NCI-H82 treated with DMSO at 0.1 percent for 48 hours (cell line): ENCODE data around the gene SPATA18.
"Not testable (repeated sequence)": the region's sequence is repeated elsewhere in the genome, so short reads cannot be mapped to it uniquely, and the experiment has no call there.

Experiments used
- DNase-seq: peaks from one replicate; lab custom pipeline; 2025; ENCODE audit not compliant: unreplicated experiment; lab: John Stamatoyannopoulos, UW

SPATA18 gene

DNA sequence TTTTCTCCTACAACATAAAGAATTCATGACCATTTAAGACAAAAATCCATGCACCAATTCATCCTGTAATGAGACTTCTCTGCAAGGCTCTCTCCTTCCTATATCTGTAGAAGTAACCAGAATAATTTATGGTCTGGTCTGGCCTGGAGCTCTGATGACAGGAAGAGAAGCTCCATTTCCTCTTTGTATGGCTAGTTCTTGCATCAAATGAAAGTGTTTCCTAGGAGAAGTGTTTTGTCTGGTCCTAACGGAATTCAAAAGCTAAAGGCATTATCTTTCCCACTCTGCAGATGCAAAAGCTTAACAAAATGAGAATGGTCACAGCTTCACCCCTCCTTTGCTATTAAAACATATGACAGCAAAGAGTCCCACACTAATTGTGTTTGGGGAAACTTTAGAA lies 55.1 kb downstream of the SPATA18 start:
- DNase-seq, result no peak

DNA sequence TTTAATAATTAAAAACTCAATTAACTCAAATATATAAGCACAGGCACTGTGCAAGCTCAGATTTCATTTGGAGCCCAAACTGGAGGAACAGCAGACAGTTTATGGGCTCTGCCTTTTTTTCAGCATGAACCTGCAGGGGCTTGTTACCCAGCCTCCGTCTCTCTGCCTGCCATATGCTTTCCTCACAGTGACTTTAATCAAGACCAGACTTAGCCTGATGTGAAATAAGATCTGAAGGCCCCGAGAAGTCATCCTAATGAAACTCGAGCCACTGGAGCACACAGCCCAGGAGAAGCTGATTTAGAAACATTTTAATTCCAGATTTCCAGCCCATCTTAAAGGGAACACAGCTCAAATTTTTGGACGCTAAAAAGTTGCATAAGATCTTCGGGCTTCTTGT lies 55.6 kb downstream of the SPATA18 start:
- no peak for DNase-seq

GRCh38 chr4:52107336-52107735 lies 56.2 kb downstream of the SPATA18 start:
- DNase-seq, result no peak

- no peak for DNase-seq
Observed at GRCh38 chr4:52107745-52108144, 56.6 kb downstream of the SPATA18 start.

GRCh38 chr4:52110171-52110570 lies 59.1 kb downstream of the SPATA18 start:
- no peak for DNase-seq

GRCh38 chr4:52111995-52112394 lies 60.9 kb downstream of the SPATA18 start:
- DNase-seq, result no peak

DNA sequence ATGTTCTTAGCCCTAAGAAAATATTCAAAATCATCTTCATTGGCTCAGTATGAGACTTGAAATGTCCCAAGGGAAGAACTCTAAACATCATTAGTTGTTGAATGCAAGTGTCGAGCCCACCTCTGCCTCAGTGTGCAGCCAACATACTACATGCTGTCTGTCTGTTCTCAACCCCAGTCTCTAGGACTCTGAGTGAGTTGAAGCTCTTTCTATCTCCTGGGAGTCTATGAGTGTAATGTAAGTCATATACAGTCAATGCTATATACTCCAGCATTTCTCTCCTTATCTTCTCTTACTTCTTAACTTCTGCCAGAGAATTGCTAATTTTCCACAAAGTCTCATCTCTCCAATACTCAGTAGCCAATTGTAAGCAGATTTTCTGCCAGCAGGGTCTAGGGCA lies 61.3 kb downstream of the SPATA18 start:
- no peak for DNase-seq

DNA sequence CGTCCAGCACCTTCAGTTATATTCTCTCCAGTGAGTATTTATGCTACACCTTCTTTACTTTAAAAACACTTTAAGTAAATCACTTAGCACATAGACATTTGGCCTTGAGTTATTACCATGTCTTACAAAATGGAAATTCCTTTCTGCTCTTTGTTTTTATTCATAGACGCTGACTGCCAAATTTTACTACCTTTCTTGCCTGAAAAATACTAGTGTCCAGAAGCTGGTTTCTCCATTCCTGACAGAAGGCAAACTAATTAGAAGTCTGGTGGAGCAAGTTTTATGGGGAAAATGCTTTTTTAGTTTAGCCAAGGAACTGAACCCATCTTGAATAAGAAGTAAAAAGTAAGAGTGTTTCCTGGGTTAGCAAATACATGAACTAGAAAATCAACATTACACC lies 65.5 kb downstream of the SPATA18 start:
- DNase-seq, result no peak

- DNase-seq, result no peak
Observed at GRCh38 chr4:52126226-52126625, 75.1 kb downstream of the SPATA18 start.

DNA sequence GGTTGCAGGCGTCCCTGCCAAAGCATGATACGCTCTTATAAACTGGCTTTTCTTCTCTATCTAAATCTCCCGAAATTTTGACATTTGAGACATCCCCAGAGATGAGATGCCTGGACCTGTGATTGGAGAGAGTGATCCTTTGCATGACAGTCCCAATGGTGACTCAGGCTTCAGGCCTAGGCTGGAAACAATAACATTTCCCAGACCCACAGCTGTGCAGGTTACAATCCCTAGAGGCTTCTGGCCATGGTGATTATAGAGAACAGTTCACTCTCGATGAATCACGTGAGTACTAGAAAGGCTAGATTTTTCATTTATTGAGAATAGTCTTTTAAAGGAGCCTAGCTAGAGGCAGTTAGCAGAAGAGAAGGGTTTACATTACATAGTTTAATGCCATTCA lies 75.9 kb downstream of the SPATA18 start:
- no peak for DNase-seq

DNA sequence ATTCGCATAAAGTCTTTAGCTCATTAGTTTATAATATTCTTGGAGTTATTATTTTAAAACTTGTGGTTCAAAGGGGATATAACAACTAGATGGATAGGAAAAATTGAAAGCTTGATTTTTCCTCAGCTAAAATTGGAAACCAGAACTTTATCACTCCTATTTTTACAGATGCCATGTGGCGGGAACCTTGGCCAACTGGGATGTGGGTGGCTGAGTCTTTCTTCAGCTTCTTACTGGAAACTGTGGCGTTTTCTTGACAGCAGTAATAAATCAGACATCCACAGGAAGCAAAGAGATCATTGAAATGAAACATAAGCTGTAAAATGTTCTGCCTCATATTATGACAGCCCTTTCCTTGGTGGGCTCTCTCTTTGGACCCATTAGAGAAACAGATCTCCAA lies 84.1 kb downstream of the SPATA18 start:
- DNase-seq, result no peak

DNA sequence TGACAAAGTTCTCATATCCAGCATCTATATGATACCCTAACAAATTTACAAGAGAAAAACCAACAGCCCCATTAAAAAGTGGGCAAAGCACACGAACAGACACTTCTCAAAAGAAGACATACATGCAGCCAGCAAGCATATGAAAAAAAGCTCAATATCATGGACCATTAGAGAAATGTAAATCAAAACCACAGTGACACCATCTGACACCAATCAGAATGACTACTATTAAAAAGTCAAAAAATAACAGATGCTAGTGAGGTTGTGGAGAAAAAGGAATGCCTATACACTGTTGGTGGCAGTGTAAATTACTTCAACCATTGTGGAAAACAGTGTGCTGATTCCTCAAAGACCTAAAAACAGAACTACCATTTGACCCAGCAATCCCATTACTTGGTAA lies 86.0 kb downstream of the SPATA18 start:
- DNase-seq, result not testable (repeated sequence)

DNA sequence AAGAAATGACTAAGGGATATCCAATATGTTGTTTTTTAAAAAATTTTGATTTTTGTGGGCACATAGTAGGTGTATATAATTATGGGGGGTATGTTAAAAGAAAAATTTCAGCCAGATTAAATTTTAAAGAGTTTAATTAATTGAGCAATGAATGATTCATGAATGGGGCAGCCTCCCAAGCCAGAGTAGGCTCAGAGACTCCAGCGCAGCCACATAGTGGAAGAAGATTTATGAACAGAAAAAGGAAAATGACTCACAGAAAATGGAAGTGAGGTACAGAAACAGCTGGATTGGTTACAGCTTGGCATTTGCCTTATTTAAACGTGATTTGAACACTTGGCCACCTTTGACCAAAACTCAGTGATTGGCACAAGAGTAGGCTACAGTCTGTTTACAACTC lies 91.7 kb downstream of the SPATA18 start:
- DNase-seq, result no peak

GRCh38 chr4:52143815-52144214 lies 92.7 kb downstream of the SPATA18 start:
- no peak for DNase-seq

- DNase-seq, result no peak
Observed at GRCh38 chr4:52144372-52144771, 93.3 kb downstream of the SPATA18 start.
